GM12878 (cell line): Measurements from ENCODE around the gene SPI1.

Source experiments
- ATF7 ChIP-seq: fragments of 450-650 bp; IDR thresholded peaks from 2 replicates; pipeline ENCODE4 v1.6.1; 2016; ENCODE audit warnings: low read depth, mild to moderate bottlenecking
- BRCA1 ChIP-seq: IDR thresholded peaks from 2 replicates; pipeline ENCODE4 v1.6.1; 2011; ENCODE audit warnings: low read depth, low read length, improper control_type of control experiment
- CEBPB ChIP-seq, 2 experiments: fragments of 150-350 bp in 1 of 2; IDR thresholded peaks; 2 replicates each; pipeline ENCODE4 v1.6.1; 2012 to 2014; ENCODE audit warnings: low read depth in 2 of 2, low read length in 2 of 2, borderline replicate concordance in 1 of 2, inconsistent platforms in 1 of 2
- CREB1 ChIP-seq: IDR thresholded peaks from 2 replicates; pipeline ENCODE4 v1.6.1; 2012; ENCODE audit warnings: low read depth, mild to moderate bottlenecking, inconsistent platforms
- EZH2 ChIP-seq: IDR thresholded peaks from 2 replicates; pipeline ENCODE4 v1.6.1; 2012; ENCODE audit warnings: low read depth, mild to moderate bottlenecking, control low read depth, inconsistent platforms, low read length, borderline replicate concordance; ENCODE audit not compliant: control insufficient read depth
- MYC ChIP-seq: IDR thresholded peaks from 2 replicates; pipeline ENCODE4 v1.6.1; 2011; ENCODE audit warnings: mild to moderate bottlenecking, low read length, moderate library complexity, inconsistent platforms; ENCODE audit not compliant: insufficient read depth, insufficient replicate concordance, insufficient read length, severe bottlenecking
- PAX8 ChIP-seq: fragments of 450-650 bp; IDR thresholded peaks from 2 replicates; pipeline ENCODE4 v1.6.1; 2017; ENCODE audit warnings: mild to moderate bottlenecking, moderate library complexity
- POLR2A ChIP-seq: IDR thresholded peaks from 2 replicates; pipeline ENCODE4 v1.6.1; 2011; ENCODE audit warnings: low read depth, mild to moderate bottlenecking, low read length
- POLR2AphosphoS2 ChIP-seq: IDR thresholded peaks from 2 replicates; pipeline ENCODE4 v1.6.1; 2011; ENCODE audit warnings: low read depth, mild to moderate bottlenecking, low read length, improper control_type of control experiment, moderate library complexity
- POLR2AphosphoS5 ChIP-seq: IDR thresholded peaks from 2 replicates; pipeline ENCODE4 v1.6.1; 2011; ENCODE audit warnings: mild to moderate bottlenecking, low read length, inconsistent platforms
- SMC3 ChIP-seq: IDR thresholded peaks from 2 replicates; pipeline ENCODE4 v1.6.1; 2011; ENCODE audit warnings: low read length, improper control_type of control experiment, borderline replicate concordance
- YY1 ChIP-seq: IDR thresholded peaks from 2 replicates; pipeline ENCODE4 v1.6.1; 2011; ENCODE audit warnings: low read depth, mild to moderate bottlenecking, low read length
- TF ChIP-seq, protein P1 (sequence below), 3 experiments: IDR thresholded peaks in 2 of 3; conservative IDR thresholded peaks in 1 of 3; 2 replicates each; pipeline ENCODE4 v1.5.1; 2011; ENCODE audit warnings: low read depth in 3 of 3, low read length in 3 of 3, mild to moderate bottlenecking in 3 of 3, control low read depth in 2 of 3, moderate library complexity in 2 of 3, inconsistent platforms in 1 of 3, mixed read lengths in 1 of 3; ENCODE audit not compliant: control insufficient read depth in 2 of 3, insufficient read depth in 1 of 3; ENCODE audit errors: extremely low read depth in 1 of 3

GRCh38 chr11:47369676-47370075 lies 8.7 kb downstream of the SPI1 start:
- TF ChIP-seq CEBPB (IDR thresholded peaks at IDR 0.05; ENCODE audit: borderline replicate concordance in 1 of 2, low read depth in 2 of 2, low read length in 2 of 2) (no peak), SMC3 (no peak), POLR2AphosphoS5 (no peak), POLR2A (no peak), EZH2 (no peak), PAX8 (no peak), CREB1 (no peak), MYC (no peak), BRCA1 (no peak), ATF7 (no peak), YY1 (no peak), POLR2AphosphoS2 (no peak)
- TF ChIP-seq, protein P1, sequence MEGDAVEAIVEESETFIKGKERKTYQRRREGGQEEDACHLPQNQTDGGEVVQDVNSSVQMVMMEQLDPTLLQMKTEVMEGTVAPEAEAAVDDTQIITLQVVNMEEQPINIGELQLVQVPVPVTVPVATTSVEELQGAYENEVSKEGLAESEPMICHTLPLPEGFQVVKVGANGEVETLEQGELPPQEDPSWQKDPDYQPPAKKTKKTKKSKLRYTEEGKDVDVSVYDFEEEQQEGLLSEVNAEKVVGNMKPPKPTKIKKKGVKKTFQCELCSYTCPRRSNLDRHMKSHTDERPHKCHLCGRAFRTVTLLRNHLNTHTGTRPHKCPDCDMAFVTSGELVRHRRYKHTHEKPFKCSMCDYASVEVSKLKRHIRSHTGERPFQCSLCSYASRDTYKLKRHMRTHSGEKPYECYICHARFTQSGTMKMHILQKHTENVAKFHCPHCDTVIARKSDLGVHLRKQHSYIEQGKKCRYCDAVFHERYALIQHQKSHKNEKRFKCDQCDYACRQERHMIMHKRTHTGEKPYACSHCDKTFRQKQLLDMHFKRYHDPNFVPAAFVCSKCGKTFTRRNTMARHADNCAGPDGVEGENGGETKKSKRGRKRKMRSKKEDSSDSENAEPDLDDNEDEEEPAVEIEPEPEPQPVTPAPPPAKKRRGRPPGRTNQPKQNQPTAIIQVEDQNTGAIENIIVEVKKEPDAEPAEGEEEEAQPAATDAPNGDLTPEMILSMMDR (IDR thresholded peaks at IDR 0.05 in 2 of 3, conservative IDR thresholded peaks at IDR 0.05 in 1 of 3; ENCODE audit: control insufficient read depth in 2 of 3, extremely low read depth in 1 of 3, insufficient read depth in 1 of 3, low read depth in 3 of 3, low read length in 3 of 3): no peak
